Memory B cell (primary cell): Measurements from ENCODE around the gene ZBTB40.

Source experiments
- ATAC-seq: fragments of 150-1000 bp; cut with Tn5 transposase; 2 replicates; pipeline ENCODE4 v1.10.0; 2021; ENCODE audit warnings: low read depth, mild to moderate bottlenecking, moderate library complexity
- DNase-seq, 2 donors: peaks; one replicate each; pipeline ENCODE4 v3.0.0; 2022; ENCODE audit warnings: low spot score in 2 of 2
- H3K27ac Mint-ChIP-seq: one replicate; pipeline ENCODE4 v1.8.0; 2022; ENCODE audit warnings: mild to moderate bottlenecking, moderate library complexity, mixed read lengths
- H3K27me3 Mint-ChIP-seq: one replicate; pipeline ENCODE4 v1.8.0; 2022; ENCODE audit warnings: mixed read lengths
- H3K36me3 Mint-ChIP-seq: one replicate; pipeline ENCODE4 v1.8.0; 2022; ENCODE audit warnings: mild to moderate bottlenecking, mixed read lengths
- H3K4me1 Mint-ChIP-seq: one replicate; pipeline ENCODE4 v1.8.0; 2022; ENCODE audit warnings: mixed read lengths
- H3K4me3 Mint-ChIP-seq: one replicate; pipeline ENCODE4 v1.8.0; 2022; ENCODE audit warnings: mild to moderate bottlenecking, moderate library complexity, mixed read lengths
- H3K9me3 Mint-ChIP-seq: one replicate; pipeline ENCODE4 v1.8.0; 2022; ENCODE audit warnings: mixed read lengths

ZBTB40 gene

DNA sequence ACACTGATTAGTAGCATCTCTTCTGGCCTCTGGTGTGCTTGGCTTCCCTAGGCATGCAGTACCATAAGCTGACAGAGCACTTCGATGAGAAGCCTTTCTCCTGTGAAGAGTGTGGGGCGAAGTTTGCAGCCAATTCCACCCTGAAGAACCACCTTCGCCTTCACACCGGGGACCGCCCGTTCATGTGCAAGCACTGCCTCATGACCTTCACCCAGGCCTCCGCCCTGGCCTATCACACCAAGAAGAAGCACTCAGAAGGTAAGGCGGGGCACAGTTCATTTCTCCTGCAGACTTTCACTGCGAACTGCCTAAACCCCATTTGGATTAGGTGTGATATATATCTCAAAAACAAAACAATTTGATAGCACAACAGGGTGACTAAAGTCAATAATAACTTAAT is 61.2 kb downstream of the ZBTB40 start:
- H3K36me3 Mint-ChIP-seq, result peaks cover 68% of the 10 kb centered on the region
- no peaks in the 10 kb centered on the region for H3K9me3 Mint-ChIP-seq
- H3K4me3 Mint-ChIP-seq, result no peak overlapping the region
- DNase-seq, result no peak
- ATAC-seq, result no peak
- no peaks in the 10 kb centered on the region for H3K4me1 Mint-ChIP-seq
- no peak overlapping the region for H3K27ac Mint-ChIP-seq
- no peaks in the 10 kb centered on the region for H3K27me3 Mint-ChIP-seq

DNA sequence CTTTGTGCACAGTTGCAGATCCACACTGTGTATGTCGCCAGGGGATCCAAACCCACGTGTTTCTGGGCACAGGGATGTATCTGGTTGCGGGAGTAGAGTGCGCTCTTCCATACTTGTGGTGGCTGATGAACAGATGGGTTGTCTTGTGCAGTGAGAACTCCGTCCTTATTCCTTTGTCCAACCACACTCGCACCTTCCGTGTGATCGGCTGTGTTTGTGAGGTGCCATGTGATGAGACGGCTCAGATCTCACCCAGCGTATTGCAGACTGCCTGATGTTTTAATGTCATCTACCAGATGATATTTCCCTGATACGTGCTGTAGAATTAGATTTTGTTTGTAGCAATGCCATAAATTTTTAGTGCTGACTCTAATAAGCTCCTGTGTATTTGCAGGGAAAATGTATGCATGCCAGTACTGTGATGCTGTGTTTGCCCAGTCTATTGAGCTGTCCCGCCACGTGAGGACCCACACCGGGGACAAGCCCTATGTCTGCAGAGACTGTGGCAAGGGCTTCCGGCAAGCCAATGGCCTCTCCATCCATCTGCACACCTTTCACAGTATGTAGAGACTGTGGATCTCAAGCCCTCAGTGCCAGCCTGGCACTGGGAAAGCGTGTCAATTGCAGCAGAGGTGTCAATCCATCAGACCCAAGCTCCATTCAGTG is 65.4 kb downstream of the ZBTB40 start:
- Mint-ChIP-seq H3K4me1 (no peaks in the 10 kb centered on the region), H3K36me3 (peaks cover 60% of the 10 kb centered on the region)
- DNase-seq, result no peak

DNA sequence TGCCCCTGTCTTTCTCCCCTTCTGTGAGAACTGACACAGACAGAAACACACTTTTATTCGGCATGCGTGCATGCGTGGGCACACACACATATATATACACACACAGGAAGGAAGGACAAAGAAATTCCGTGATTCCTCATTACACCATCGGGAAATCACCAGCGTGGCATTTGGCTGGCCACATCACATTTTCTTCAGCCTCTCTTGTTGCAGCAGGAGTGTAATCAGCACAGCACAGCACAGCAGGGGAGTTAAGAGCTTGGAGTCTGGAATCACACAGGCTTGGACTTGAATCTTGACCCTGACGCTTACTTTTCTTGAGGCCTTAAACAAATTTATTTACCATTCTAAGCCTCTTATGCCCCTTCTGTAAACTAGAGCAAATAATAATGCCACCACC is 66.3 kb downstream of the ZBTB40 start:
- DNase-seq, result no peak
- no peaks in the 10 kb centered on the region for H3K4me1 Mint-ChIP-seq
- no peak overlapping the region for H3K27ac Mint-ChIP-seq
- H3K4me3 Mint-ChIP-seq, result no peak overlapping the region
- no peaks in the 10 kb centered on the region for H3K27me3 Mint-ChIP-seq
- H3K9me3 Mint-ChIP-seq, result no peaks in the 10 kb centered on the region
- H3K36me3 Mint-ChIP-seq, result peaks cover 59% of the 10 kb centered on the region
- no peak for ATAC-seq

More for the DNA sequence above, 65.4 kb downstream of the ZBTB40 start:
- Mint-ChIP-seq H3K27ac (no peak overlapping the region), H3K9me3 (no peaks in the 10 kb centered on the region), H3K27me3 (no peaks in the 10 kb centered on the region), H3K4me3 (no peak overlapping the region)
- ATAC-seq, result no peak

DNA sequence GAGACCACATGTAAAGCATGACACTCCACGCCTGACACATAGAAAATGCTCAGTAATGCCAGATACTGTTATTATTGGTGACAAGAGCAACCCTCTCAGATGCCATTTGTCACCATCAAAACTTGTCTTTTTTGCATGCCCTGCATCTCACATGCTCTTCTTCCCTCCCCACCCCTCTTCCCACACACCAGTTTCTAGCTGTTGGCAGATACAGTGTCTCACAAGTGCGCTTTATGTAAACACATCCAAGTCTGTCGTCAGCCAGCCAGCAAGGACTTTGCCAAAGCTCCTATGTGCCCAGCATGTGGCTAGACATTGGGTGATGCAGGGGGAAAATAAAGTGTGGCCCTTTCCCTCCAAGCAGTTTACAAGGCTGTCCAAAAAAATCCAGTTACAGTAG is 66.7 kb downstream of the ZBTB40 start:
- Mint-ChIP-seq H3K36me3 (peaks cover 56% of the 10 kb centered on the region), H3K9me3 (no peaks in the 10 kb centered on the region), H3K4me3 (no peak overlapping the region), H3K27ac (no peak overlapping the region), H3K4me1 (no peaks in the 10 kb centered on the region), H3K27me3 (no peaks in the 10 kb centered on the region)
- DNase-seq, result no peak
- no peak for ATAC-seq

DNA sequence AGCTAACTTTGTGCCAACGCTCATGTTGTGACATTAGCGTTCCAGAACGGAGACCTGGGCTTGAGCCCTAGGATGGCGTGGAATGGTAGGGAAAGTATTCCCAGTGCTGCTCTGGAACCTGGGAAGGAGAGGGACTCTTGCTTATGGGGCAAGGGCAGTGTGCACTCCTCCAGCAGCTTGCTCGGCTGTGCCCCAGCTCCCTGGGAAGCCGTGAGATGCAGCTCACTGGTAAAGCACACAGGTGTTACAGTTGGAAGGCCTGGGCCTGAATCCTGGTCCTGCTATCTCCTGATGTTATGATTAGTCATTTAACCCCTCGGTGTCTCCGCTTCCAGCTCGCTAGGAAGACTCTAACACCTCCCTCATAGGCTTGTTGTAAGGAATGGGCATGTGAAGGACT is 69.2 kb downstream of the ZBTB40 start:
- no peak for ATAC-seq
- H3K9me3 Mint-ChIP-seq, result no peaks in the 10 kb centered on the region
- DNase-seq, result no peak
- no peak overlapping the region for H3K27ac Mint-ChIP-seq
- H3K4me1 Mint-ChIP-seq, result no peaks in the 10 kb centered on the region
- no peaks in the 10 kb centered on the region for H3K27me3 Mint-ChIP-seq
- H3K4me3 Mint-ChIP-seq, result no peak overlapping the region
- peaks cover 52% of the 10 kb centered on the region for H3K36me3 Mint-ChIP-seq

DNA sequence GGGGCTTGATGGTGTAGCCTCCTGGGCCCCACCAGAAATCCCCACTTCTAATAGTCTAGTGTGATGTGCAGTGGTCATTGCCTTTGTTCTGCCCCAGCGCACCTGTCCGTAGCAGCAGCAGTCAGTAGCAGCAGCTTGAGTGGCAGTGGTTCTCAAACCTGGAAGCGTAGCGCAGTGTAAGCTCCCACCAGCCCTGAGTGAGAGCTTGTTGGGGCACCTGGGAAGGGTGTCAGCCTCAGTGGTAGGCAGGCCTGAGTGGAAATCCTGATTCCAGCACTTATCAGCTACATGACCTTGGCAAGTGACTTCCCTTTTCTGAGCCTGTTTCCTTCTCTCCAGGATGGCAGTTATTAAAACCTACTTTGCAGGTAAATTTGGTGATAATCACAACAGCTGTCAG is 70.0 kb downstream of the ZBTB40 start:
- peaks cover 51% of the 10 kb centered on the region for H3K36me3 Mint-ChIP-seq
- ATAC-seq, result no peak

DNA sequence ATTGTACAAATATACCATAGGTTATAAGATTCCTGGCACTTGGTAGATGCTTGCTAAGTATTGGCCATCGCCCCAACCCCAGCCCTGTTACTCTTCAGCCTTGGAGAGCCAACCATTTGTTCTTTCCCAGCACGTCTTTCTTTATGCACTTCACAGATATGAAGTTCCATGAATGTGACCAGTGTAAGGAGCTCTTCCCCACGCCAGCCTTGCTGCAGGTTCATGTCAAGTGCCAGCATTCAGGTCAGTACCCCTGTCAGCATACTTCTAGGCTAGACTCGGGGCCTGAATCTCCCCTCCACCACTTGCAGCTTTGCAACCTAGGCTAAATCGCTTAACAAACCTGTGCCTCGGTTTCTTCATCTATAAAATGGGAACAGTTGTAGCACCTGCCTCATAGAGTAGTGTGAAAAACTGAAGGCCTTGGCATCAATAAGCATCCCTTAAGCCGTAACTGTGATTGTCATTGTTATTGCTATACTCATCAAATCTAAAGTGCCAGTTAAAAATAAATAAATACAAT is 70.6 kb downstream of the ZBTB40 start:
- Mint-ChIP-seq H3K4me3 (no peak overlapping the region), H3K4me1 (no peaks in the 10 kb centered on the region), H3K27me3 (no peaks in the 10 kb centered on the region), H3K9me3 (no peaks in the 10 kb centered on the region), H3K27ac (no peak overlapping the region), H3K36me3 (peaks cover 52% of the 10 kb centered on the region)
- ATAC-seq, result no peak
- DNase-seq, result no peak

More for the DNA sequence above, 70.0 kb downstream of the ZBTB40 start:
- no peak overlapping the region for H3K4me3 Mint-ChIP-seq
- no peaks in the 10 kb centered on the region for H3K4me1 Mint-ChIP-seq
- H3K27me3 Mint-ChIP-seq, result no peaks in the 10 kb centered on the region
- H3K27ac Mint-ChIP-seq, result no peak overlapping the region
- H3K9me3 Mint-ChIP-seq, result no peaks in the 10 kb centered on the region
- no peak for DNase-seq

DNA sequence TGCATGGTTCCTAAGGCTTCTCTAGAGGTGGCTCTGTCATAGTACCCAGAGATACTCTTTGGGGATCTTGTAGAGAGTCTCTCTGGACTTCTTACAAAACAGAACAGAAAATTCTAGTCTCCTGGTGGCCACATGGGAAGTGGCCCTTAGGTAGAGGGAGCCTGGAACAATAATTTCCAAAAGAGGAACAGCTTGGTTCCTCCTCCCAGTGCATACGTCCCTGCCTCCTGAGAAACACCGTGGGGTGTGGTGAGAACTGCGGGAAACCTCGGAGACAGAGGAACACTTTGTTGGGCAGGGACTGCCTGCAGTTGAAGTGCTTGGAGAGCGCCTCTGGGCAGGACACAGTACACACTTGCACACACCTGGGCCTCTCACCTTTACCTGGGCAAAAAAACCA is 72.8 kb downstream of the ZBTB40 start:
- H3K27me3 Mint-ChIP-seq, result no peaks in the 10 kb centered on the region
- no peak overlapping the region for H3K4me3 Mint-ChIP-seq
- DNase-seq, result no peak
- H3K27ac Mint-ChIP-seq, result no peak overlapping the region
- H3K4me1 Mint-ChIP-seq, result no peaks in the 10 kb centered on the region
- no peaks in the 10 kb centered on the region for H3K9me3 Mint-ChIP-seq
- H3K36me3 Mint-ChIP-seq, result peaks cover 55% of the 10 kb centered on the region
- ATAC-seq, result no peak

DNA sequence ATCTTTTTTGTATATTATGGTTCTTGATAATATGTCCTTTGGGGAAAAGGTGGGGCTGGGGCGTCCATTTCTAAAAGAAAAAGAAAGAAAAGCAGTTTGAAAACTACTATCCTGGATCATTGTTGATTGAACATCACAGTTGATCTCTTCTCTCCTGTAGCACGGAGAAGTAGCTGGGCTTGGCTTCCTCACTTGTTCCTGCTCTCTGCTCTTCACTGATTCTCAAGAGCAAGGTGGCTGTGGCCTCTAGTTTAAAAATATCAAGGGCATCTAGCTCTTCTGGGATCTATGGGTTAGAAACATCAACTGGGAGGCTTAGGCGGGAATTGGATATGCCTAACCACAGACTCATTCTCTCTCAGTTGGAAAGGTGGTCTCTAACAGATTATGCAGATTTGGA is 73.6 kb downstream of the ZBTB40 start:
- no peak overlapping the region for H3K4me3 Mint-ChIP-seq
- H3K36me3 Mint-ChIP-seq, result peaks cover 54% of the 10 kb centered on the region
- no peak overlapping the region for H3K27ac Mint-ChIP-seq
- ATAC-seq, result no peak
- DNase-seq, result no peak
- H3K27me3 Mint-ChIP-seq, result no peaks in the 10 kb centered on the region
- H3K9me3 Mint-ChIP-seq, result no peaks in the 10 kb centered on the region
- no peaks in the 10 kb centered on the region for H3K4me1 Mint-ChIP-seq

DNA sequence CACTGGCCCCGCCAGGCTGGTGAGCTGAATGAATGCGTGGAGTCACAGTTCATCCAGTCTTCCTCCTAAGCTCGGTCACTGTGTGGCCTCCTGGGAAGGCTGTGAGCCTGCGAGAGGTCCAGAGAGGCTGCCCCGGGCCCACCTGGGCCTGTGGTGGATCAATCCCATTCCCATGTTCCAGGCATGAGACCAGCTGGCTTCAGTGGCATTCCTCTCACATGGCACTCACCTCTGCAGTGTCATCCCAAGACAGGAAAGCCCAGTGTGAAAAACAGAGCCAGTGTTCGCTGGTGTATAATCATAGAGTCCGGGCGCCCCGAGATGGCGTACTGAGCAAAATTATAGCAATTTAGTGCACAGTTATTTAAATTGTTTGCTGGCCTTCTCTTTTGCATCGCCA is 74.0 kb downstream of the ZBTB40 start:
- Mint-ChIP-seq H3K9me3 (no peaks in the 10 kb centered on the region), H3K36me3 (peaks cover 51% of the 10 kb centered on the region), H3K4me1 (no peaks in the 10 kb centered on the region), H3K4me3 (no peak overlapping the region), H3K27me3 (no peaks in the 10 kb centered on the region), H3K27ac (no peak overlapping the region)
- DNase-seq (no peak), ATAC-seq (no peak)

DNA sequence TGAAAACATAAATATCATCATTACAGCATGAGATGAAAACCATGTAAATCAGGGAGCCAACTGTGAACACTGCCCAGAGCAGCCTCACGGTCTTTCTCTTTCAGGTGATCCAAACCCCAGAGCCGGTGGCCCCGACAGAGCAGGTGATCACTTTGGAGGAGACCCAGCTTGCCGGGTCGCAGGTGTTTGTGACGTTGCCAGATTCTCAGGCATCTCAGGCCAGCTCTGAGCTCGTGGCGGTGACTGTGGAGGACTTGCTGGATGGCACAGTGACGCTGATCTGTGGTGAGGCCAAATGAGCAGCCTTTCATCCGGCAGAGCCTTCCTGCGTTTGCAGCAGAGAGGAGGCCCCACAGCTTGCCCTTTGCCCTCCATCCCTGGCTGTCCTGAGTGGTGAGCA is 74.4 kb downstream of the ZBTB40 start:
- ATAC-seq (no peak), DNase-seq (no peak)
- Mint-ChIP-seq H3K4me3 (no peak overlapping the region), H3K4me1 (no peaks in the 10 kb centered on the region), H3K36me3 (peaks cover 50% of the 10 kb centered on the region), H3K27me3 (no peaks in the 10 kb centered on the region), H3K9me3 (no peaks in the 10 kb centered on the region), H3K27ac (no peak overlapping the region)

DNA sequence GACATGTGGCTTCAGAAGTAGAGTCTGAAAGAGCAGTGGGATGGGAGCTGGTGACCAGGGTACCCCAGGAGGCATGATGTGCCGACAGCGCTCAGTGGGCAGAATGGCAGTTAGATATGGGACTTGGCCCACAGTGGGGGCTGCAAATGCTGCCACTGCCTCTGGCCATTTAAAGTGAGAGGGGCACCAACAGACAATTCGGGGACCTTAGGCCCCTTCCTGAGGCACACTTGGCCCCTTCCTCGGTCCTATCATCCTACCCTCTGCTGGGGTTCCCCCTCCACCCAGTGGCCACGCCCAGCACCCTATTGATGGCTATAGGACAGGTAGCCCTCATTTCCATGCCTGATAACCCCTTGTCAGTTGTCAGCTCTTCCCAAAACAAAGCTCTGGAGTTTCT is 75.0 kb downstream of the ZBTB40 start:
- no peak overlapping the region for H3K27ac Mint-ChIP-seq
- H3K4me3 Mint-ChIP-seq, result no peak overlapping the region
- no peak for ATAC-seq
- H3K27me3 Mint-ChIP-seq, result no peaks in the 10 kb centered on the region
- H3K36me3 Mint-ChIP-seq, result peaks cover 47% of the 10 kb centered on the region
- H3K9me3 Mint-ChIP-seq, result no peaks in the 10 kb centered on the region
- no peak for DNase-seq
- no peaks in the 10 kb centered on the region for H3K4me1 Mint-ChIP-seq

DNA sequence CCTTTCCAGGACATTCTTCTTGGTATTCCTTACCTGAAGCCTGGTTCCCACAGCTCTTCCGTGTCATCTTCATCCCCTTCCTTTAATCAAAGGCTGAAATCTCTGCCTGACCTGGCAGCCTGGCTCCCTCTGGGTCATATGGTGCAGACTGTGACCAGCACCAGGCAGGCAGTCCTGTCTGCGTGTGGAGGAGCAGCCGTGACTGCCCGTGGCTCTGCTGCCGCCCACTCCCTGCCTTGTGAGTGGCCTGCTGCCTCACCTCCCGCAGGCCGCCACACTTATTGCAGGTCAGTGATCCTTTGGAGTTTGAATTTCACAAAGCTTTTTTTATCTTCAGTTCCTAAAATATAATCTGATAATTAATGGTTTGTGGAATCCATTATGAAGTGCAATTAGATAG is 75.5 kb downstream of the ZBTB40 start:
- DNase-seq, result no peak
- Mint-ChIP-seq H3K36me3 (peaks cover 47% of the 10 kb centered on the region), H3K4me3 (no peak overlapping the region), H3K27me3 (no peaks in the 10 kb centered on the region), H3K9me3 (no peaks in the 10 kb centered on the region), H3K4me1 (no peaks in the 10 kb centered on the region), H3K27ac (no peak overlapping the region)
- ATAC-seq, result no peak

DNA sequence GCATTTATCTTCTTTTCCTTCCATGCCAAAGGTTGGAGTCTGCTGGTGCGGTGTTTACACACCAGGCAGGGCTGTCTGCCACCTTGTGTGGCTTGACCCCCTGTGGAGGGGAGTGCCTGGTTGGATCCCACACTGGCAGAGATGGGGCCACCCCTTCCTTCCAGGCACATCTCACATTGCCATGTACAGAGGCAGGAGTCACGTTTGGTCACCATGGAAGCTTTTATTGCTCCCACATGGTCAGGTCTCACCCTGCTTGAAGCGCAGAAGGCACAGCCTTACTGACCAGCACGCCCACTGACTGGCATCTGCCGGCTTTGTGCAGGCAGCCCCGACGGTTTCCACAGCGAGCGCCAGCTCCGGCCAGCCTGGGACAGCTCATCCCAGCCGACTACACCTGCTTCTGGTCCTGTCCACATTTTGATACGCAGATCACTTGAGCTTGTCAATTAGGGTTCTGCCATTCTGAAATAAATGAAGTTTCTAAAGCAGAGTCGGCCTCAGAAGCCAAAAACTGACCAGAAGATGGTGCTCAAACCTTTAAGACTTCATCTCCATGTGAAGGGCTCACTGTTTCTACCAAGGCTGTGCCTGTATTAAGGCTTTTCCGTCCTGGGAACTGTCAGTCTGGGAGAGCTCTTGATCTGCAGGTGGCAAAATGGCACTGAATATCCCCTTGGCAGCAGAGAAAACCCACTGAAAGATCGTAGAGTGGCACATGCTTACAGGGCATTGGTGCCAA is 76.1 kb downstream of the ZBTB40 start:
- Mint-ChIP-seq H3K27me3 (no peaks in the 10 kb centered on the region), H3K4me1 (no peaks in the 10 kb centered on the region), H3K36me3 (peaks cover 44% of the 10 kb centered on the region), H3K9me3 (no peaks in the 10 kb centered on the region), H3K4me3 (no peak overlapping the region), H3K27ac (no peak overlapping the region)
- ATAC-seq (no peak), DNase-seq (no peak)

DNA sequence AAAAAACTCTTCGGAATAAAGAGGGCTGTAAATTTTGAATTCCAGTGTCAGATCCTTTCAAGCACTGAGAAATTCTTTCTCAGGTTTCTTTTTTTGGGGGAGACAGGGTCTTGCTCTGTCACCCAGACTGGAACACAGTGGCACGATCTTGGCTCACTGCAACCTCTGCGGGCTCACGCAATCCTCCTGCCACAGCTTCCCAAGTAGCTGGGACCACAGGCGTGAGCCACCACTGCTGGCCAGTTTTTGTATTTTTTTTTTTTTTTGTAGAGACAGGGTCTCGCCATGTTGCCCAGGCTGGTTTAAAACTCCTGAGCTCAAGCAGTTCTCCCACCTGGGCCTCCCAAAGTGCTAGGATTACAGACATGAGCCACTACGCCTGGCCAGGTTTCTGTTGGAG is 76.8 kb downstream of the ZBTB40 start:
- DNase-seq (no peak), ATAC-seq (no peak)
- Mint-ChIP-seq H3K9me3 (no peaks in the 10 kb centered on the region), H3K27me3 (no peaks in the 10 kb centered on the region), H3K4me1 (no peaks in the 10 kb centered on the region), H3K27ac (no peak overlapping the region), H3K36me3 (peaks cover 48% of the 10 kb centered on the region), H3K4me3 (no peak overlapping the region)
